NK-92 (cell line): ENCODE results near the gene EDN2.

Source experiments
- DNase-seq: peaks from one replicate; lab custom pipeline; 2025; ENCODE audit not compliant: unreplicated experiment; lab: John Stamatoyannopoulos, UW

Gene EDN2

GRCh38 chr1:41483960-41484401 lies 502 bp downstream of the EDN2 start:
- DNase-seq: no peak

GRCh38 chr1:41483001-41483850 lies 1.3 kb downstream of the EDN2 start:
- no peak for DNase-seq

GRCh38 chr1:41482001-41482765 lies 2.3 kb downstream of the EDN2 start:
- DNase-seq: no peak

- DNase-seq: no peak
Observed at GRCh38 chr1:41481109-41481775, 3.2 kb downstream of the EDN2 start.

GRCh38 chr1:41480204-41481108 lies 4.0 kb downstream of the EDN2 start:
- no peak for DNase-seq

GRCh38 chr1:41479808-41480160 lies 4.7 kb downstream of the EDN2 start:
- no peak for DNase-seq

- DNase-seq: no peak
Observed at GRCh38 chr1:41479000-41479807, 5.3 kb downstream of the EDN2 start.

- no peak for DNase-seq
Observed at GRCh38 chr1:41478118-41478748, 6.2 kb downstream of the EDN2 start.

- DNase-seq: no peak
Observed at GRCh38 chr1:41476807-41477361, 7.6 kb downstream of the EDN2 start.

- no peak for DNase-seq
Observed at GRCh38 chr1:41475859-41476567, 8.5 kb downstream of the EDN2 start.

- no peak for DNase-seq
Observed at GRCh38 chr1:41475346-41475745, 9.1 kb downstream of the EDN2 start.

GRCh38 chr1:41474490-41475271 lies 9.8 kb downstream of the EDN2 start:
- no peak for DNase-seq

GRCh38 chr1:41473738-41474362 lies 10.6 kb downstream of the EDN2 start:
- no peak for DNase-seq

- DNase-seq: no peak
Observed at GRCh38 chr1:41471658-41472057, 12.8 kb downstream of the EDN2 start.

- DNase-seq: no peak
Observed at GRCh38 chr1:41469706-41470105, 14.8 kb downstream of the EDN2 start.

- DNase-seq: no peak
Observed at GRCh38 chr1:41468122-41468762, 16.2 kb downstream of the EDN2 start.

- DNase-seq: no peak
Observed at GRCh38 chr1:41467673-41468072, 16.8 kb downstream of the EDN2 start.
